ENCODE data around the gene TBC1D3B.
"Not testable (repeated sequence)": the region's sequence is repeated elsewhere in the genome, so short reads cannot be mapped to it uniquely, and the experiment has no call there.

Gene TBC1D3B

DNA sequence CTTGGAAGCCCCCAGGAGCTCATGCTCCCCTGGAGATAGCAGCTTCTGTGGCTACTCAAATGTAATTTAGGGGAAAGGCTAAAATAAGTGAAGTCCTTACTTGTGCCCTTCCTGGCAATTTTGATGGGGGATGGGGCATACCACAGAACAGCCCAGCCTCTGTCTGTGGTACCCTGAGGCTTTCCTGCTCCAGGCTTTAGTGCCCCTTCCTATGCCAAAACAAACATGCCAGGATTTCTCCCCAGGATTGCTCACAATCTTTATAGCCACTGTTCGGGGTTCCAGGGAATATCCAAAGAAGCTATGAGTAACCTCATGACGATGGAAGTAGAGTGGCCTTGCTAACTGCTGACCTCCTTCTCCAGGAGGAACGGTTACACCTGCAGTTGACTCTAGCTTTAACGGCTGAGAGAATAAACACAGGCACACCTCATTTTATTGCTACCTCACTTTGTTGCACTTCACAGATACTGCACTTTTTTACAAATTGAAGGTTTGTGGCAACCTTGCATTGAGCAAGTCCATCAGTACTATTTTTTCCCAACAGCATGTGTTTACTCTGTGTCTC lies 47.9 kb downstream of the TBC1D3B start:
- DNase-seq (ENCODE audit: low read depth in 2 of 2): no peak

DNA sequence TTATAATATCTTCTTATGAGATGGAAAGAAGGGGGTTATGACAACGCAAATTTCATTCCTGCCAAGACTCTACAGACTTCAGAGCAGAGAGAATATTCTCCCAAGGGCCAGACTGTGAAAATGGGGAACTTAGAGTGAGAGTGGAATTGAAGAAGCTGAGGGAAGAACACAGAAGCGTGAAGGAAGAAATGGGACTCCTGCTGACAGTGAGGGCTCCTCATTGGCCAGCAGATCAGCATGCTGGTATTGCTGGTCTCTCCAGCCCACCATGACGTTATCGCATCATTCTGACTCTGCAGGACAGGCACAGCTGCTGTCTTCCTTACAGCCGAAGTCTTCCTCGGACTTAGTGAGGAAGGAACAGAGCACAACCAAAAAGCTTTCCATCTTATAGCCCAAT lies 48.5 kb downstream of the TBC1D3B start:
- DNase-seq (ENCODE audit: low read depth in 2 of 2): no peak

DNA sequence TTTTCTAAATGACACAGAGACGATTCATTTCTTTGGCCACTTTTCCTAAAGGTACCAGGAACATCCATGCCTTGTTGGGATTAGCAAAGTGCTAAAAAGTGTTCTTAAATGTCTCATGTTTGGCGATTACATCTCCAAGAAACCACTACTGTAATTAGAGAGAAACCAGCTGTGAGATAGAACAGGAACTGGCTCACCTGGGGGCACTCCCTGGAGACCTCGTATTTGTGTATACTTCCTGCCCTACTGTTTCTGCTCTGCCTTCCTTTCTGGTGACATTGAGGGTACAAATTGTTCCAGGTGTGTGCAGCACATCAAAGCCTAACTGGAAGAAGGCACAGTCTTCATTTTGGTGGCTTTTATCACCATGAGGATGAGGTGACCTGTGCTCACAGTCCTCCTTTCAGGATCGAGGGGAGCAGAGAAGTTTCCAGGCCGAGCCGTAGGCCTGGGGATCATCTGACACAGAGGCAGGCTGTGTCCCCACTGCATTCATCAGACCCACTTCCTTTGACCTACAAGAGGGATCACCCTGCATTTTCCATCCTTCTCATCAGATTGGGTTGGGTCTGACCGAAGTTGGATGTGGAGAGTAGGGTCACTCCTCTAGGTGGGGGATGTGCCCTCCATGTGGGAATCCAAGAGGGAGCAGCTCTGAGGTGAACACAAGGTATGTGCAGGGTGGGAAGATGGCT lies 49.1 kb downstream of the TBC1D3B start:
- DNase-seq (ENCODE audit: low read depth in 2 of 2): no peak

DNA sequence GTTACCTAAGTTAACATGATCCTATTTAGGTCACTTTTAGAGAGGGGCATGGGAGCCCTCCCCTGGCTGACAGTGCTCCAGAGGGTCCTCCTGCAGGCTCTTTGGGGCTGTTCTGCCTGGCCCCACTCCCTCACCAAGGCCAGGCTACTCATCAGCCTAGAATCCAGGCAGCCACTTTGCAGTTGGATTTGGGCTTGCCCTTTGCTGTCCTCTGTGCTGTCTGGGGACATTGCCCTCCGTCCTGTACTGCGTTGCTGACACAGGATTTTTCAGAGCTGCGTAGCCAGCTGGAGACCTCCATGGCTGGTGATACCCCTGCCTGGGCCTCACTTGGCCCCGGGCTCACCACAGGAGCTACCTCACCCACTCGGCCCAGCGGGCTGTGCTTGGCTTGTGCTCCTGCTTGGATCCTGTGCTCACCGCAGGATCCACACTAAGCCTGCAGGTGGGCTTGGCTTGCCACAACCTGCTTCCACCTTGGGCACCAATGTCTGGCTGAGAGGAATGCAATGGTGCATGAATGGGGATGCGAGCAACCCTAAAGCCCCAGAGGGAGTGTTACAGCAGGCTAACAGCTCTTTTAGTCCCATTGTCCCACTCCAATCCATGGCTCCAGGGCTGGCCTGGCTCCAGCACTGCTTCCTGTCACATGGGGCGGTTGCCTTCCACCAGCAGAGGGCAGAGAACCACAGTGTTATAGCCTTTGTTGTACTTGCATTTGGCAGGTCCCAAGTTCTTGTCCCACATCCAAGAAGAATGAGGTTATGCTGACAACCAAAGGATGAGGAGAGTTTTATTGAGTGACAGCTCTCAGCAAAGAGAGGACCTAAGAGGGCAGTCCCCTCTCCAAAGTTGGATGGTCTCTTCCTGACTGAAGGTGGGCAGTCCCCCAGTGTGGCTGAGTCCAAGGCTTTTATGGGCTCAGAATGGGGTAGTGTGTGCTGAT lies 51.3 kb downstream of the TBC1D3B start:
- no peak for DNase-seq (ENCODE audit: low read depth in 2 of 2)

DNA sequence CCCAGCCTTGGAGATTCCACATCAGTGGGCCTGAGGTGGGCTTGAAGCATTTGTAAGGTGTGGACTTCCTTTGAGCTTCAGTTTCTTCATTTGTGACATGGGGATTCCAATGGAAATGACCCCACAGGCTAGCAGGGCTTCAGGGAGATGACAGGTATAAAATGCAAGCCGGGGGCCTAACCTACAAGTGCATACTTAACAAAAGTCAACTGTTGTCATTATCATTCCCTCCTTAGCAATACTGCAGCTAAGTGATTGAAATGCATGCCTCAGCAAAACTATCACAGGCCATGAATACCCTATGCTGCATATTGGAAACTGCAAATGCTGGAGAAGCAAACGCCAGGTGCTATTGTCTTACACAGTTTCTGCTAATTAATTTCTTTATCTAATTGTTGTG lies 53.0 kb downstream of the TBC1D3B start:
- DNase-seq (ENCODE audit: low read depth in 2 of 2): no peak

DNA sequence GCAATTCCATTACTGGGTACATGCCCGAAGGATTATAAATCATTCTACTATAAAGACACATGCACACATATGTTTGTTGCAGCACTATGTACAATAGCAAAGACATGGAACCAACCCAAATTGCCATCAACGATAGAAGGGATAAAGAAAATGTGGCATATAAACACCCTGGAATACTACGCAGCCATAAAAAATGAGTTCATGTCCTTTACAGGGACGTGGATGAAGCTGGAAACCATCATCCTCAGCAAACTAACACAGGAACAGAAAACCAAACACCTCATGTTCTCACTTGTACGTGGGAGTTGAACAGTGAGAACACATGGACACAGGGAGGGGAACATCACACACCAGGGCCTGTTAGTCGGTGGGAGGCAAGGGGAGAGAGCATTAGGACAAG lies 55.3 kb downstream of the TBC1D3B start:
- DNase-seq (ENCODE audit: low read depth in 2 of 2): not testable (repeated sequence)

DNA sequence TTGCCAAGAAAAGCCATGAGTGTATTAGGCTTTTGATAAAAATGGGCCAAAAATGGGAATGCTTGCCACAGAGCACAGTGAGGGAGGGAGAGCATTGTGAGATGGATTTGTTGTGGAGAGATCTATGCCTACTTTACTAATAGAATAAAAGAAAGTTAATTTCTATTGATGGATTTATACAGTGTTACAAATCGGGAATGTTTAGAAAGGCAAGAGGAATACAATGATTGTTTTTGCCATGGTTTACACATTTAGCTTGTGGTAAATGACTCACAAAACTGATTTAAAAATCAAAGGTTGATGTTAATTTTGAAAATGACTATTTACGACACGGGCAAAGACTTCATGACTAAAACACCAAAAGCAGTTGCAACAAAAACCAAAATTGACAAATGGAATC lies 56.2 kb downstream of the TBC1D3B start:
- DNase-seq (ENCODE audit: low read depth in 2 of 2): no peak

DNA sequence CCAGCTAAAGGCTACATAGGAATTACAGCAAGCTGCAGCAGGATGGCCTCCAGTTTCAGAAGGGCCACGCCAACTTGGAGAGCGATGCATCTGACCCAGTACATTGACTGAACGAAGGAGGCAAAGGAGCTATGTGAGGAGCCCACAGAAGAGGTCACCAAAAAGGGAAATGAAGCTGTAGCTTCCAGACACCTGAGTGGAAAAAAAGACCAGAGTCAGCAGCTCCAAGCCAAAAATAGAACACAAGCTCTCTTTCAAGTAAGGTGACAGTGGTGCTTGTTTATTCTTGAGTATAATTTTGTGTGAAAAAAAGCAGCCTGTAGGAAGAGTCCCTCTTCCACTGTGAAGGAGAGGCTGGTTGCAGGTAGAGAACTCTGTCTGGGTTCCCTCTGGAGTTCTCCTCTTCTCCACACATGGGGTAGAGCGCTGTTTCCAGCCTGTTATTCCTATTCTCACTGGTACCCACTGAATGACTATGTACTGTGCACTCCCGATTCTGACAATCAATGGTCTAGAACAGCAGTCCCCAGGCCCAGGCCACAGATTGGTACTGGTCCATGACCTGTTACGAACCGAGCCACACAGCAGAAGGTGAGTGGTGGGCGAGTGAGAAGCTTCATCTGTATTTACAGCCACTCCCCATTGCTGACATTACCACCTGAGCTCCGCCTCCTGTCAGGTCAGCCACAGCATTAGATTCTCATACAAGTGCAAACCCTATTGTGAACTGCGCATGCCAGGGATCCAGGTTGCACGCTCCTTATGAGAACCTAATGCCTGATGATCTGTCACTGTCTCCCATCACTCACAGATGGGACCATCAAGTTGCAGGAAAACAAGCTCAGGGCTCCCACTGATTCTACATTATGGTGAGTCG lies 57.7 kb downstream of the TBC1D3B start:
- DNase-seq (ENCODE audit: low read depth in 2 of 2): no peak

DNA sequence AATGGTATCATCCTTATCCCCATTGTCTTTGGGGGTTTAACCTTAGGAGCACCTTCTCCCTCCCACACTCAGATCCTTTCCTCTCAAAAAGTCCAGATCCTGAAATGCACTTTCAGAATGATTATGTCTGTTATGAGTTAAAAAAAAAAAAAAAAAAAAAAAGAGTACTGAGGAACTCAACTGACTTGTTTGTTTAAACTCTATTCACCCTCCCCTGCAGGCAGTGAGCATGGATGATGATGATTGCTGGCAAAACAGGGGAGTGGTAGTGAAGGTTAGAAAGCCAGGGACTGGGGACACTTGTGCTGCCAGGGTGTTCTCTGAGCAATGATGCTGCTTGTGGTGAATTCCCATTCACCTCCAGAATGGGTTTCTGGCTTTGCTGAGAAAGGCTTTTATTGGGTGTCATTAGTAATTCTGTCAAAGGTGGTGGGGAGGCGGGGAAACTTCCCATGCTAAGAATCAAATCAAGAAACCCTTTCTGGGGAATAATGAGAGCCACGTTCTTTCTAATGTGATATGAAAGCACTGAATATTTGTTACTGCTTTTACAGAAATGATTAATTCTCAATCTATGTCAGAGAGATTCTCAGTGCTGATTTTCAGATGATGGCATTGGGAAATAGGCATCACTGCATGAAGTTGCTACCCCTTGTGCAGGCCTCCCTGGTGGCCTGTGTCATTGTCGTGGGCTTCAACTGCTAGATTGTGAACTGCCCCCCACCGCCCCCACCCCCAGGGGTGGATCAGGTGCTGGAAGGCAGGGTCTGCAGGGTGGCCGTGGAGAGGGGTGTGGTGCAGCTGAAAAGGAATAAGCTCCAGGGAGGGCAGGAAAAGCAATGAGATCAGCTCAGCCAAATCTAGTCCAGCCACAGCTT lies 58.7 kb downstream of the TBC1D3B start:
- DNase-seq (ENCODE audit: low read depth in 2 of 2): no peak

Measured in stimulated activated CD8-positive, alpha-beta memory T cell treated with anti-CD3 and anti-CD28 coated beads, Interleukin-2, amount 100 ng/mL, for 1 hour (primary cell).